Measurements from ENCODE around the gene KIF18A.

The KIF18A gene

GRCh38 chr11:27972522-27973170, 135.3 kb downstream of the KIF18A start:
- intact Hi-C loops (cut with DNase I), result no loop called here
- peak in 1 of 10 donors; percentile 29 for DNase-seq

DNA sequence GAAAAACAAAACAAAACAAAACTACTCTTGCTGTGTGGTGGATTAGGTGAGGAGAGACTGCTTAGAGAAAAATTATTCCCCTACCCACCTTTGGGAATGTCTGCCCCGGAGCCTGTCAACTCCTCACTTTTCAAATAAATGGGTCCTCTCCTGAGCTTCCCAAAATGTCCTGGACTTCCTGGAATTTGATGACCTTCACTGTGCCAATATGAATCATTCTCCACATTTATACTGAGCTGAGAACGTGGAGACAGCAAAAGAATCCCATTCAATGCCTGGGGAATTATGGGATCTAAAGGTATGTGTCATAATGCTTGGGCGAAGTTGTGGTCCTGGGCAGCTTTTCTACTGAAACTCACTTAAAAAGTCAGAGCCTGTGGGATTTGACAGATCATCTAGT, 136.8 kb downstream of the KIF18A start:
- intact Hi-C loops (cut with DNase I), result no loop called here
- DNase-seq, result no peak
